HG02798 (cell line): ENCODE measurements around the gene LPCAT3.

Experiments
- ATAC-seq: cut with Tn5 transposase; IDR thresholded peaks from one replicate; pipeline ENCODE4 v1.9.1; 2021; ENCODE audit warnings: mild to moderate bottlenecking; ENCODE audit not compliant: unreplicated experiment, poor library complexity

The LPCAT3 gene

GRCh38 chr12:6966351-6966750 is 51.9 kb downstream of the LPCAT3 start:
- no peak for ATAC-seq

- no peak for ATAC-seq
These were observed 52.6 kb downstream of the LPCAT3 start for GRCh38 chr12:6965714-6966113.

- ATAC-seq: peak; percentile 49
These were observed 53.1 kb downstream of the LPCAT3 start for GRCh38 chr12:6965026-6965661.

- ATAC-seq: no peak
These were observed 53.7 kb downstream of the LPCAT3 start for GRCh38 chr12:6964605-6965025.

GRCh38 chr12:6963791-6964413 is 54.4 kb downstream of the LPCAT3 start:
- no peak for ATAC-seq

GRCh38 chr12:6963016-6963731 is 55.1 kb downstream of the LPCAT3 start:
- no peak for ATAC-seq

- ATAC-seq: no peak
These were observed 55.8 kb downstream of the LPCAT3 start for GRCh38 chr12:6962285-6963015.

GRCh38 chr12:6961695-6962284 is 56.5 kb downstream of the LPCAT3 start:
- ATAC-seq: peak; percentile 10

- ATAC-seq: peak; percentile 32
These were observed 57.0 kb downstream of the LPCAT3 start for GRCh38 chr12:6961278-6961694.

GRCh38 chr12:6960593-6961277 is 57.5 kb downstream of the LPCAT3 start:
- ATAC-seq: no peak

- ATAC-seq: no peak
These were observed 58.3 kb downstream of the LPCAT3 start for GRCh38 chr12:6959805-6960592.

- ATAC-seq: peak; percentile 57
These were observed 59.0 kb downstream of the LPCAT3 start for GRCh38 chr12:6959058-6959804.

- no peak for ATAC-seq
These were observed 59.6 kb downstream of the LPCAT3 start for GRCh38 chr12:6958609-6959057.

- no peak for ATAC-seq
These were observed 60.3 kb downstream of the LPCAT3 start for GRCh38 chr12:6957741-6958608.

- ATAC-seq: no peak
These were observed 61.0 kb downstream of the LPCAT3 start for GRCh38 chr12:6957151-6957701.

GRCh38 chr12:6956021-6956727 is 62.1 kb downstream of the LPCAT3 start:
- ATAC-seq: no peak
